H1 (cell line): ENCODE data around the gene ARHGAP22. TPM values are rescaled to one million over a fixed set of nuclear protein-coding genes. Genes with fewer than 3 reads are reported as not detected.

Experiments used
- CTCF ChIA-PET: fragments of 300-600 bp; sonication (Branson Sonifier 250); formaldehyde crosslinking; loops from one replicate; lab custom pipeline; 2021; ENCODE audit not compliant: partially characterized antibody; lab: Charles Lee
- POLR2A ChIA-PET: fragments of 300-600 bp; sonication (Branson Sonifier 250); formaldehyde crosslinking; loops from one replicate; lab custom pipeline; 2021; ENCODE audit warnings: inconsistent platforms; ENCODE audit not compliant: partially characterized antibody; lab: Charles Lee
- DNase-seq, 2 experiments: peaks; one replicate each; pipeline versions ENCODE4 v3.0.0 to v3.0.0-alpha.2; 2010 to 2022; ENCODE audit warnings: low spot score in 2 of 2, low read depth in 1 of 2, mixed read lengths in 1 of 2
- FAIRE-seq: peaks from 2 replicates; lab custom pipeline; 2011; peaks lifted over from hg19 to GRCh38; lab: Jason Lieb, UNC
- H2AFZ ChIP-seq: 2 replicates; pipeline ENCODE4 v1.8.1; 2012; ENCODE audit warnings: low read length, inconsistent platforms
- H2AK5ac ChIP-seq: 2 replicates; pipeline ENCODE4 v1.6.1; 2013; ENCODE audit warnings: low read depth, low read length
- H2BK120ac ChIP-seq: replicated peaks from 2 replicates; pipeline ENCODE3; 2013; ENCODE audit warnings: low read depth, low read length, inconsistent platforms
- H2BK12ac ChIP-seq: 2 replicates; pipeline ENCODE4 v1.6.1; 2013; ENCODE audit warnings: low read depth, low read length
- H2BK15ac ChIP-seq: 2 replicates; pipeline ENCODE4 v1.6.1; 2013; ENCODE audit warnings: low read length
- H2BK20ac ChIP-seq: 2 replicates; pipeline ENCODE4 v1.6.1; 2013; ENCODE audit warnings: low read length
- H2BK5ac ChIP-seq: 2 replicates; pipeline ENCODE4 v1.6.1; 2013; ENCODE audit warnings: low read depth, low read length
- H3K14ac ChIP-seq: 2 replicates; pipeline ENCODE4 v1.6.1; 2013; ENCODE audit warnings: inconsistent platforms; ENCODE audit not compliant: insufficient read length
- H3K18ac ChIP-seq: 2 replicates; pipeline ENCODE4 v1.6.1; 2013; ENCODE audit warnings: low read length; ENCODE audit errors: extremely low read depth
- H3K23ac ChIP-seq: 2 replicates; pipeline ENCODE4 v1.6.1; 2013; ENCODE audit warnings: inconsistent platforms; ENCODE audit not compliant: insufficient read length
- H3K23me2 ChIP-seq: 2 replicates; pipeline ENCODE4 v1.6.1; 2013; ENCODE audit warnings: low read depth, low read length
- H3K27ac ChIP-seq: 2 replicates; pipeline ENCODE4 v1.6.1; 2011; ENCODE audit warnings: low read depth, low read length, inconsistent platforms
- H3K27me3 ChIP-seq, 4 experiments: replicated peaks in 1 of 4; 1 replicate in 1 of 4; 2 replicates in 3 of 4; pipeline versions ENCODE4 v1.6.1 to v1.8.1; 2011 to 2013; ENCODE audit warnings: low read length in 3 of 4, mild to moderate bottlenecking in 3 of 4, inconsistent platforms in 2 of 4, mixed read lengths in 2 of 4, moderate library complexity in 1 of 4; ENCODE audit not compliant: control insufficient read depth in 3 of 4, insufficient read depth in 3 of 4; ENCODE audit errors: extremely low read depth in 1 of 4
- H3K36me3 ChIP-seq, 4 experiments: 2 replicates each; pipeline versions ENCODE4 v1.6.1 to v1.8.1; 2011 to 2013; ENCODE audit warnings: mild to moderate bottlenecking in 4 of 4, low read length in 3 of 4, moderate library complexity in 2 of 4, control low read depth in 1 of 4, inconsistent platforms in 1 of 4; ENCODE audit not compliant: insufficient read depth in 4 of 4, control insufficient read depth in 2 of 4
- H3K4ac ChIP-seq: replicated peaks from 2 replicates; pipeline ENCODE3; 2013; ENCODE audit warnings: low read length, low read depth, mixed read lengths, inconsistent platforms; ENCODE audit not compliant: insufficient read length
- H3K4me1 ChIP-seq, 4 experiments: replicated peaks in 1 of 4; 1 replicate in 1 of 4; 2 replicates in 3 of 4; pipeline versions ENCODE4 v1.6.1 to v1.8.1; 2011 to 2013; ENCODE audit warnings: low read length in 3 of 4, inconsistent platforms in 2 of 4, mixed read lengths in 1 of 4; ENCODE audit not compliant: insufficient read depth in 4 of 4, control insufficient read depth in 3 of 4
- H3K4me2 ChIP-seq, 2 experiments: 2 replicates each; pipeline versions ENCODE4 v1.6.1 to v1.8.1; 2011 to 2013; ENCODE audit warnings: low read depth in 2 of 2, low read length in 2 of 2, control low read depth in 1 of 2, inconsistent platforms in 1 of 2, mild to moderate bottlenecking in 1 of 2; ENCODE audit not compliant: insufficient read depth in 1 of 2
- H3K4me3 ChIP-seq, 4 experiments: fragments of 200-600, 300-600 bp in 1 of 4; sonication (generic), shearing (Covaris generic), sonication (Bioruptor Twin) in 1 of 4; 2 replicates each; pipeline versions ENCODE4 v1.5.1 to v1.8.1; 2011 to 2016; ENCODE audit warnings: low read length in 4 of 4, low read depth in 3 of 4, control low read depth in 2 of 4, inconsistent platforms in 2 of 4, mild to moderate bottlenecking in 2 of 4, mixed read lengths in 1 of 4, moderate library complexity in 1 of 4; ENCODE audit not compliant: insufficient read depth in 2 of 4; ENCODE audit errors: extremely low read depth in 1 of 4
- H3K56ac ChIP-seq: replicated peaks from 2 replicates; pipeline ENCODE3; 2013; ENCODE audit warnings: low read depth, mild to moderate bottlenecking, mixed read lengths, low read length, inconsistent platforms; ENCODE audit not compliant: insufficient read length
- H3K79me1 ChIP-seq: 2 replicates; pipeline ENCODE4 v1.6.1; 2013; ENCODE audit warnings: low read depth, low read length, control low read depth
- H3K79me2 ChIP-seq, 2 experiments: 2 replicates each; pipeline versions ENCODE4 v1.6.1 to v1.8.1; 2012 to 2013; ENCODE audit warnings: low read length in 2 of 2, mild to moderate bottlenecking in 2 of 2, inconsistent platforms in 1 of 2; ENCODE audit not compliant: insufficient read depth in 2 of 2, control insufficient read depth in 1 of 2
- H3K9ac ChIP-seq, 4 experiments: replicated peaks in 1 of 4; 1 replicate in 1 of 4; 2 replicates in 3 of 4; pipeline versions ENCODE4 v1.6.1 to v1.8.1; 2011 to 2013; ENCODE audit warnings: low read depth in 3 of 4, low read length in 3 of 4, control low read depth in 2 of 4, mild to moderate bottlenecking in 2 of 4, moderate library complexity in 2 of 4, inconsistent platforms in 1 of 4; ENCODE audit errors: extremely low read depth in 1 of 4
- H3K9me3 ChIP-seq, 2 experiments: 2 replicates each; pipeline versions ENCODE4 v1.6.1 to v1.8.1; 2012 to 2013; ENCODE audit warnings: mild to moderate bottlenecking in 2 of 2, moderate library complexity in 2 of 2, control low read depth in 1 of 2, inconsistent platforms in 1 of 2, low read depth in 1 of 2, low read length in 1 of 2, mixed read lengths in 1 of 2; ENCODE audit not compliant: insufficient read depth in 2 of 2
- H4K20me1 ChIP-seq, 2 experiments: replicated peaks in 1 of 2; 2 replicates each; pipeline versions ENCODE3 to v1.8.1; 2011 to 2013; ENCODE audit warnings: inconsistent platforms in 2 of 2, low read length in 2 of 2, mild to moderate bottlenecking in 1 of 2; ENCODE audit not compliant: insufficient read depth in 2 of 2, control insufficient read depth in 1 of 2
- H4K5ac ChIP-seq: 2 replicates; pipeline ENCODE4 v1.6.1; 2013; ENCODE audit warnings: low read length, low read depth, mixed read lengths, inconsistent platforms; ENCODE audit not compliant: insufficient read length
- H4K8ac ChIP-seq: 2 replicates; pipeline ENCODE4 v1.8.0; 2013; ENCODE audit warnings: mild to moderate bottlenecking, moderate library complexity, low read length, inconsistent platforms; ENCODE audit not compliant: insufficient read depth; ENCODE audit errors: extremely low read depth
- H4K91ac ChIP-seq: replicated peaks from 2 replicates; pipeline ENCODE3; 2013; ENCODE audit warnings: low read length, mixed read lengths, inconsistent platforms; ENCODE audit not compliant: insufficient read length
- SP4 ChIP-seq: IDR thresholded peaks from 2 replicates; pipeline ENCODE4 v1.6.1; 2012; ENCODE audit warnings: low read length, inconsistent platforms
- WGBS, 2 experiments: shearing (Covaris generic) in 1 of 2; methylation state at CpG; one replicate each; pipeline versions ENCODE4 v1.1.6 to v1.1.7; 2013 to 2015; ENCODE audit warnings: low lambda C conversion rate in 2 of 2, mixed read lengths in 2 of 2, inconsistent platforms in 1 of 2, low coverage in 1 of 2, missing lambda C conversion rate in 1 of 2; ENCODE audit not compliant: insufficient replicate concordance in 2 of 2, insufficient coverage in 1 of 2, insufficient read length in 1 of 2; ENCODE audit errors: extremely low coverage in 1 of 2, missing lambda C conversion rate in 1 of 2; 5-methylcytosine and 5-hydroxymethylcytosine counted together
- polyA plus RNA-seq, 7 experiments: library from polyadenylated mRNA; depleted of rRNA in 3 of 7; stranded (reverse) in 5 of 7; unstranded in 2 of 7; fragments of >200 nt in 5 of 7; fragments of 200-250 nt in 2 of 7; gene quantifications; 1 replicate in 5 of 7; 2 replicates in 1 of 7; 4 replicates in 1 of 7; pipeline versions ENCODE4 v1.2.1 to v1.2.3, GENCODE V29; 2011 to 2013; ENCODE audit warnings: missing spikeins in 2 of 7, mixed read lengths in 2 of 7
- total RNA-seq: library from RNA; stranded (reverse); fragmentation: NEBNext Ultra II Directional; extraction: Animal tissue kit (Norgen Biotek cat#: 25700); gene quantifications from 2 replicates; pipeline ENCODE4 v1.2.1, GENCODE V29; 2021

ARHGAP22 gene
- total and polyA plus RNA-seq, 2 of the 8 experiments (the other 6 are each of a cell fraction or from before 2014, with no cell fraction given) = 3.6 to 11.2 TPM

DNA sequence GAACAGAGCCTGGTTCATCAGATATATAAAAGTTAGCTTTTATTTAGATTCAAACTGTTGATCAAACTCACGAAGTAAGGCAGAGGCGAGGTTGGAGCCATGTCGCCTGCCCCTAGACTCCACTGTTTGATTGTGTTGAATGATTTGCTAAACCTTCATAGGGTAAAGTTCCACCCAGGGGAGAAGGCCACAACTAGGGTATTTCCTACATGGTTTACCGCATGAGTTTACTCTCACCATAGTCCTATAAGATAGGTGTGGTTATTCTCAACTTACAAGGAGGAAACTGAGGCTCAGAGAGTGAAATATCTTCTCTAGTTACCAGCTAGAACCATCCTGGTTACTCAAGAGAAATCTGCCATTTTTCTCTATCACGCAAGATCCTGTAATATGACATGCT is 31.8 kb downstream of the ARHGAP22 start:
- no peaks in the 10 kb centered on the region for H3K79me2 ChIP-seq
- no peak overlapping the region for H4K5ac ChIP-seq
- no peak overlapping the region for H3K9ac ChIP-seq
- no peaks in the 10 kb centered on the region for H3K27me3 ChIP-seq
- H2BK120ac ChIP-seq = no peak overlapping the region
- H2AK5ac ChIP-seq = no peak overlapping the region
- no peak overlapping the region for H3K18ac ChIP-seq
- no peak overlapping the region for H2BK5ac ChIP-seq
- H3K9me3 ChIP-seq = no peaks in the 10 kb centered on the region
- no peak overlapping the region for H4K8ac ChIP-seq
- WGBS, 2 experiments = 95% methylated on average over 5 of the region's 5 CpGs; no CpG with 5 or more reads in 1 of the 2 experiments
- no peak overlapping the region for H2BK15ac ChIP-seq
- CTCF ChIA-PET = interaction anchor here (1.0 to 1.9 kb wide), 3 partner anchors 11 to 22 kb away, joined by 4 to 5 read pairs (median 4); no protein-coding TSS in a partner anchor
- H3K23me2 ChIP-seq = no peaks in the 10 kb centered on the region
- DNase-seq (no peak), FAIRE-seq (no peak)
- H3K27ac ChIP-seq = no peak overlapping the region
- H2BK20ac ChIP-seq = no peak overlapping the region
- no peak overlapping the region for H3K23ac ChIP-seq
- no peak overlapping the region for H3K4me3 ChIP-seq
- H4K20me1 ChIP-seq = no peaks in the 10 kb centered on the region
- no peak overlapping the region for H2AFZ ChIP-seq
- H3K36me3 ChIP-seq = no peaks in the 10 kb centered on the region
- H3K56ac ChIP-seq = no peak overlapping the region
- no peak overlapping the region for H3K14ac ChIP-seq
- no peak overlapping the region for H2BK12ac ChIP-seq
- POLR2A ChIA-PET = no interaction called here
- no peak overlapping the region for H3K4ac ChIP-seq
- H3K4me1 ChIP-seq = no peaks in the 10 kb centered on the region
- no peaks in the 10 kb centered on the region for H3K79me1 ChIP-seq
- no peak overlapping the region for H4K91ac ChIP-seq
- no peak overlapping the region for H3K4me2 ChIP-seq
- no peak for TF ChIP-seq SP4
